GM19193 (cell line): ENCODE data around the gene CSMD2.

Experiments used
- POLR2A ChIP-seq: IDR thresholded peaks from 4 replicates; pipeline ENCODE4 v1.6.1; 2011; ENCODE audit not compliant: insufficient read depth, insufficient read length; ENCODE audit errors: extremely low read depth

The CSMD2 gene

GRCh38 chr1:33586106-33586505, 578.9 kb downstream of the CSMD2 start:
- TF ChIP-seq POLR2A = no peak

- no peak for TF ChIP-seq POLR2A
Measured at GRCh38 chr1:33583567-33583966, 581.5 kb downstream of the CSMD2 start.

GRCh38 chr1:33578557-33579448, 586.2 kb downstream of the CSMD2 start:
- no peak for TF ChIP-seq POLR2A

- no peak for TF ChIP-seq POLR2A
Measured at GRCh38 chr1:33577663-33578062, 587.4 kb downstream of the CSMD2 start.

GRCh38 chr1:33576821-33577599, 588.0 kb downstream of the CSMD2 start:
- no peak for TF ChIP-seq POLR2A

GRCh38 chr1:33575324-33575879, 589.6 kb downstream of the CSMD2 start:
- no peak for TF ChIP-seq POLR2A

- TF ChIP-seq POLR2A = no peak
Measured at GRCh38 chr1:33573661-33574060, 591.4 kb downstream of the CSMD2 start.

GRCh38 chr1:33572387-33572786, 592.6 kb downstream of the CSMD2 start:
- no peak for TF ChIP-seq POLR2A

- no peak for TF ChIP-seq POLR2A
Measured at GRCh38 chr1:33569331-33569730, 595.7 kb downstream of the CSMD2 start.

- TF ChIP-seq POLR2A = no peak
Measured at GRCh38 chr1:33563699-33564098, 601.3 kb downstream of the CSMD2 start.

GRCh38 chr1:33562563-33562962, 602.5 kb downstream of the CSMD2 start:
- TF ChIP-seq POLR2A = no peak

- no peak for TF ChIP-seq POLR2A
Measured at GRCh38 chr1:33561576-33561975, 603.5 kb downstream of the CSMD2 start.

GRCh38 chr1:33560680-33561079, 604.4 kb downstream of the CSMD2 start:
- TF ChIP-seq POLR2A = no peak

- TF ChIP-seq POLR2A = no peak
Measured at GRCh38 chr1:33548721-33549120, 616.3 kb downstream of the CSMD2 start.

GRCh38 chr1:33548319-33548718, 616.7 kb downstream of the CSMD2 start:
- no peak for TF ChIP-seq POLR2A

GRCh38 chr1:33547576-33547975, 617.5 kb downstream of the CSMD2 start:
- TF ChIP-seq POLR2A = no peak

- TF ChIP-seq POLR2A = no peak
Measured at GRCh38 chr1:33541966-33542365, 623.1 kb downstream of the CSMD2 start.

- no peak for TF ChIP-seq POLR2A
Measured at GRCh38 chr1:33537885-33538284, 627.1 kb downstream of the CSMD2 start.
